Mucosa of stomach (tissue), 1 donor: Measurements from ENCODE around the gene C1QL4.
"Not testable (repeated sequence)": the region's sequence is repeated elsewhere in the genome, so short reads cannot be mapped to it uniquely, and the experiment has no call there.

Experiments used
- H3K27me3 ChIP-seq: one replicate; pipeline ENCODE4 v1.7.0; 2013; ENCODE audit warnings: mild to moderate bottlenecking, low read length; ENCODE audit not compliant: control insufficient read depth, insufficient read depth
- H3K36me3 ChIP-seq: one replicate; pipeline ENCODE4 v1.7.0; 2013; ENCODE audit warnings: low read length; ENCODE audit not compliant: control insufficient read depth, insufficient read depth
- H3K4me1 ChIP-seq: one replicate; pipeline ENCODE4 v1.7.0; 2013; ENCODE audit warnings: mild to moderate bottlenecking, low read length; ENCODE audit not compliant: control insufficient read depth, insufficient read depth
- H3K4me3 ChIP-seq: one replicate; pipeline ENCODE4 v1.7.0; 2013; ENCODE audit warnings: low read length
- H3K9ac ChIP-seq: one replicate; pipeline ENCODE4 v1.7.0; 2013; ENCODE audit warnings: mild to moderate bottlenecking, low read length, moderate library complexity
- H3K9me3 ChIP-seq: one replicate; pipeline ENCODE4 v1.7.0; 2013; ENCODE audit warnings: mild to moderate bottlenecking, low read length, moderate library complexity; ENCODE audit not compliant: control insufficient read depth
- donor health status: Pancreatic carcinoma.

Gene C1QL4

DNA sequence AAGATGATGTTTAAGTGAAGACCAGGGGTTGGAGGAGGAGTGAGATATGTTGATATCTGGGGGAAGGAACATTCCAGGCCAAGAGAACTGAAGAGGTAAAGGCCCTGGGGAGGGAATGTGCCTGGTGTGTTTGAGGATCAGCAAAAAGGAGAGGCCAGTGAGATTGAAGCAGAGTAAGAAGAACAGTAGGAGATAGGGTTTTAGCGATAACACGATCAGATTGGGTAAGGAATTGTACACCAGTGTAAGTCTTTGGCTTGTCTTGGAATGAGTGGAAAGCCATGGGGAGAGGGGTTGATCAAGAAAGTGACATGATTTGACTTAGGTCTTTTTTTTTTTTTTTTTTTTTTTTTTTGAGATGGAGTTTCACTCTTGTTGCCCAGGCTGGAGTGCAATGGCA, 9.1 kb downstream of the C1QL4 start:
- H3K27me3 ChIP-seq: peaks cover 12% of the 10 kb centered on the region
- no peaks in the 10 kb centered on the region for H3K36me3 ChIP-seq
- H3K4me3 ChIP-seq: no peak overlapping the region

DNA sequence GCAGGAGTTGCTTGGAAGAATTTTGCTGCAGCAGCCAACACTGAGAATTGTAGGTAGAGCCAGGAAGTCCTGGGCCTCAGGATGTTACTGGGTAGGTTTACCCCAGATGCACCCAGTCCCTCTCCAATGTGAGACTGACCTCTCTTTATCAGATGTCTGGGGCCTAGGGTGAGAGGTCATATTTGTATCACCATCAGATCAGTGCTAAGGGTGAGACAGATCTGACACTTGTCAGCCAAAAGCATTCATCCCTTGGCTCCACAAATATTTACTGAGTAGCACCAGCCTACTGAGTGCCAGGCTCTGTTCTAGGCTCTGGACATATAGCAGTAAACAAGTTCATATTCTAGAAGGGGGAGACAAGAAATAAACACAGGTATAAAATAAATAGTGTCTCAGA, 9.6 kb downstream of the C1QL4 start:
- Histone ChIP-seq H3K4me3 (no peak overlapping the region), H3K36me3 (no peaks in the 10 kb centered on the region), H3K9ac (no peak overlapping the region), H3K27me3 (peaks cover 9% of the 10 kb centered on the region), H3K4me1 (peaks cover 15% of the 10 kb centered on the region), H3K9me3 (no peaks in the 10 kb centered on the region)

More for the DNA sequence above, 9.1 kb downstream of the C1QL4 start:
- no peaks in the 10 kb centered on the region for H3K9me3 ChIP-seq
- H3K4me1 ChIP-seq: peaks cover 15% of the 10 kb centered on the region
- H3K9ac ChIP-seq: no peak overlapping the region

DNA sequence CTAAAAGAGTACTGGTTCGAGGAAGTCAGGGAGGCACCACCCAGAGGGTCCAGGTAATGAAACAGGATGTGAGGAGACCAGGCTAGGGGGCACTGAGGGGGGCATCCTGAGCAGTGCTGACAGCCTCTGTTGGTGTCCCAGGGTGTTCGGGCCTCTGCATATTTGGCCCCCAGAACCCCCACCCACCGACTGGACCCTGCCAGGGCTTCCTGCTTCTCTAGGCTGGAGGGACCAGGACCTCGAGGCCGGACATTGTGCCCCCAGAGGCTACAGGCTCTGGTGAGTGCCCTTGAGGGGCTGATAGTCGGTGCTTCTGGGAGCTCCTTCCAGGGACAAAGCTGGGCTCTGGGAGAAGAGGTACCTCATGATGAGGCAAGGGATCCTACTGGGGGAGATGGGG, 11.4 kb downstream of the C1QL4 start:
- H3K27me3 ChIP-seq: no peaks in the 10 kb centered on the region
- no peaks in the 10 kb centered on the region for H3K9me3 ChIP-seq
- H3K4me3 ChIP-seq: no peak overlapping the region
- H3K4me1 ChIP-seq: peaks cover 7% of the 10 kb centered on the region
- no peak overlapping the region for H3K9ac ChIP-seq
- no peaks in the 10 kb centered on the region for H3K36me3 ChIP-seq

DNA sequence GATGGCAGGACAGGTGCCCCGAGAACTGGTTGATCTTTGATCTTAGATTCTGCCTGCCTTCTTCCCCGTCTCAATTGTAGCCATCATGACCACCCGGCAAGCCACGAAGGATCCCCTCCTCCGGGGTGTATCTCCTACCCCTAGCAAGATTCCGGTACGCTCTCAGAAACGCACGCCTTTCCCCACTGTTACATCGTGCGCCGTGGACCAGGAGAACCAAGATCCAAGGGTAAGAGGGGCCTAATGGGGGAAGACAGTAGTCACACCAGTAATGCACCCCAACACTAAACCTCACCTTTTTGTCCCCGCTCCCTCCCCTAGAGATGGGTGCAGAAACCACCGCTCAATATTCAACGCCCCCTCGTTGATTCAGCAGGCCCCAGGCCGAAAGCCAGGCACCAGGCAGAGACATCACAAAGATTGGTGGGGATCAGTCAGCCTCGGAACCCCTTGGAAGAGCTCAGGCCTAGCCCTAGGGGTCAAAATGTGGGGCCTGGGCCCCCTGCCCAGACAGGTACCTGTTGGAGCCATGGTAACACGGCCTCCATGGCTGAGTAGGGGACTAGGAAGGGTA, 13.4 kb downstream of the C1QL4 start:
- no peaks in the 10 kb centered on the region for H3K27me3 ChIP-seq
- H3K9ac ChIP-seq: peak overlapping the region; percentile 67
- H3K9me3 ChIP-seq: no peaks in the 10 kb centered on the region
- peaks cover 7% of the 10 kb centered on the region for H3K4me1 ChIP-seq
- H3K36me3 ChIP-seq: no peaks in the 10 kb centered on the region
- peak overlapping the region; percentile 34 for H3K4me3 ChIP-seq

DNA sequence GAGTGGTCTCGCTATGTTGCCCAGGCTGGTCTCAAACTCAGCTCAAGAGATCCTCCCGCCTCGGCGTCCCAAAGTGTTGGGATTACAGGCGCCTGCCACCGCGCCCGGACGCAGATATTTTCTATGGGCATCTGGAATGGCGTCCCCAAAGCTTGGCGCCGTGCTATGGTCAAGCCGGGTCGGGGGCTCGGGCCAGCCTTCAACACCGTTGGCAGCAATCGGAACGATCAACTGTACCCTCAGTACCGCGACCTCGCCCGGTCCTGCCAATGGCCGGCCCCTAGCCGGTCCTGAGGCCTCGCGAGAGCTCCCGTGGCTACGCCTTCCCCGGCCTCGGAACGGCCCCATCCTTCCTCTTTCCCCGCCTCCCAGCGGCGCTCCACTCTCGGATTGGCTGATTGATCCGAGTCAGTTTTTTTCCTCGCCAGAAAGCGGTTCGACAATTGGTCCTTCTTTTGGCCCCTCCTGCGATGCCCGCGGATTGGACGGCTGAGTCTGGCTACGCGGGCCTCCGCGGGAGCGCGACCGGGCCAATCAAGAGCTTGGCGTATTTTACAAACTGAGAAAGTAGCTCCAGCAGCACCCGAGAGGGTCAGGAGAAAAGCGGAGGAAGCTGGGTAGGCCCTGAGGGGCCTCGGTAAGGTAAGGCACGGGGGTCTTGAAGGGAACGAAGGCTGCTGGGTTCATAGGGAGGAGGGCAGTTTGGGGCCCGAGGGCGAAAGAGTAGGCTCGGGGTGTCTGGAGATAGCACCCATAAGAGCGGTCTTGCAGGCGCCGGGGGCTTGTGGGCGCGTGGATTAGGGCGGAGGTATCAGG, 14.1 kb downstream of the C1QL4 start, which contains the start of gene TROAP:
Gene TROAP (plus strand): TSS at position 548 of the 816 bp plus-strand sequence. CDS start 354 bp downstream, outside the sequence.
- Histone ChIP-seq H3K27me3 (no peaks in the 10 kb centered on the region), H3K4me1 (peaks cover 7% of the 10 kb centered on the region), H3K36me3 (no peaks in the 10 kb centered on the region), H3K9me3 (no peaks in the 10 kb centered on the region), H3K9ac (peak within 1 kb of the TSS; percentile 74), H3K4me3 (peak within 1 kb of the TSS; percentile 37)

DNA sequence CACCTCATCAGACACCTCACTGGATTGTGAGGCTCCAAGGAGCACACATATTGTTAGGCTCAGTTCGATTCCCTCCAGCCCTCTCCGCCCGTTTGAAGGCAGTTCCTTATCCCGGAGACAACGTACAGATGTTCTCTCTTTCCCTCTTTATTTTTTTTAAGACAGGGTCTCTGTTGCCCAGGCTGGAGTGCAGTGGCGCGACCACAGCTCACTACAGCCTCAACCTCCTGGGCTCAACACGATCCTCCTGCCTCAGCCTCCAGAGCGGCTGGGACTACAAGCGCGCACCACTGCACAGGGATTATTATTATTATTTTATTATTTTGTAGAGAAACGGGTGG, 14.7 kb downstream of the C1QL4 start:
- Histone ChIP-seq H3K9ac (peak overlapping the region; percentile 74), H3K4me3 (peak overlapping the region; percentile 37), H3K9me3 (no peaks in the 10 kb centered on the region), H3K4me1 (peaks cover 7% of the 10 kb centered on the region), H3K36me3 (no peaks in the 10 kb centered on the region), H3K27me3 (no peaks in the 10 kb centered on the region)

DNA sequence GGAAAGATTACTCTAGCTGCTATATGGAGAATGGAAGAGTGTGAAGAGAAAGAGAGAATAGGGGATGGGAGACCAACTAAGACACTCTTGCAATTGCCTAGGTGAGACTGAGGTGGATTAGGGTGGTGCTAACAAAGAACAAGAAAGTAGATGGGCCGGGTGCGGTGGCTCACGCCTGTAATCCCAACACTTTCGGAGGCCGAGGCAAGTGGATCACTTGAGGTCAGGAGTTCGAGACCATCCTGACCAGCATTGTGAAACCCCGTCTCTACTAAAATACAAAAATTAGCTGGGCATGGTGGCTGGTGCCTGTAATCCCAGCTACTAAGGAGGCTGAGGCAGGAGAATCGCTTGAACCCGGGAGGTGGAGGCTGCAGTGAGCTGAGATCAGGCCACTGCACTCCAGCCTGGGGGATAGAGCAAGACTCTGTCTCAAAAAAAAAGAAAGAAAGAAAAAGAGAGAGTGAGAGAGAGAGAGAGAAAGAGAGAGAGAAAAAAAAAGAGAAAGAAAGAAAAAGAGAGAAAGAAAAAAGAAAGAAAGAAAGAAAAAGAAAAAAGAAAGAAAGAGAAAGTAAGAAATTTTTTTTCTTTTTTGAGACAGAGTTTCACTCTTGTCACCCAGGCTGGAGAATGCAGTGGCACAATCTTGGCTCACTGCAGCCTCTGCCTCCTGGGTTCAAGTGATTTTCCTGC, 16.4 kb downstream of the C1QL4 start:
- not testable (repeated sequence) for H3K9me3 ChIP-seq, H3K4me1 ChIP-seq, H3K27me3 ChIP-seq, H3K4me3 ChIP-seq, H3K36me3 ChIP-seq, H3K9ac ChIP-seq

DNA sequence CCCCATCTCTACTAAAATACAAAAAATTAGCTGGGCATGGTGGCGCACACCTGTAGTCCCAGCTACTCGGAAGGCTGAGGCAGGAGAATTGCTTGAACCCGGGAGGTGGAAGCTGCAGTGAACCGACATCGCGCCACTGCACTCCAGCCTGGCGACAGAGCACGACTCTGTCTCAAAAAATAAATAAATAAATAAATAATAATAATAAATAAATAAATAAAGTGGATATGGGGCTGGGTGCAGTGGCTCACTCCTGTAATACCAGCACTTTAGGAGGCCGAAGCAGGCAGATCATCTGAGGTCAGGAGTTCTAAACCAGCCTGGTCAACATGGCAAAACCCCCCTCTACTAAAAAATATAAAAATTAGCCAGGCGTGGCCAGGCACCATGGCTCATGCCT, 19.9 kb downstream of the C1QL4 start:
- H3K9ac ChIP-seq, H3K36me3 ChIP-seq, H3K4me3 ChIP-seq, H3K27me3 ChIP-seq, H3K4me1 ChIP-seq, H3K9me3 ChIP-seq: not testable (repeated sequence)

DNA sequence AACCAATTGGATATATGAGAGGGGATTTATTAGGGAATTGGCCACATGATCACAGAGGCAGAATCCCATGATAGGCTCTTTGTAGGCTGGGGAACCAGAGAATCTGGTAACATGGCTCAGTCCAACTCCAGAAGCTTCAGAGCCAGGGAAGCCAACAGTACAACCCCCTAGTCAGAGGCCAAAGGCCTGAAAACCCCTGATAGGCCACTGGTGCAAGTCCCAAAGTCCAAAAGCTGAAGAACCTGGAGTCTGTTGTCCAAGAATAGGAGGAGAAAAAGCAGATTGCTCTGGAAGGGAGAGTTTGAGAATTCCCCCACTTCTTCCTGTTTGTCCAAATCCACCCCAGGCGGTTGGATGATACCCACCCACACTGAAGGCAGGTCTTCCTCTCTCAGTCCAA, 22.2 kb downstream of the C1QL4 start:
- H3K4me3 ChIP-seq: no peak overlapping the region
- H3K4me1 ChIP-seq: no peaks in the 10 kb centered on the region
- no peak overlapping the region for H3K9ac ChIP-seq
- no peaks in the 10 kb centered on the region for H3K27me3 ChIP-seq
- no peaks in the 10 kb centered on the region for H3K9me3 ChIP-seq
- H3K36me3 ChIP-seq: no peaks in the 10 kb centered on the region

DNA sequence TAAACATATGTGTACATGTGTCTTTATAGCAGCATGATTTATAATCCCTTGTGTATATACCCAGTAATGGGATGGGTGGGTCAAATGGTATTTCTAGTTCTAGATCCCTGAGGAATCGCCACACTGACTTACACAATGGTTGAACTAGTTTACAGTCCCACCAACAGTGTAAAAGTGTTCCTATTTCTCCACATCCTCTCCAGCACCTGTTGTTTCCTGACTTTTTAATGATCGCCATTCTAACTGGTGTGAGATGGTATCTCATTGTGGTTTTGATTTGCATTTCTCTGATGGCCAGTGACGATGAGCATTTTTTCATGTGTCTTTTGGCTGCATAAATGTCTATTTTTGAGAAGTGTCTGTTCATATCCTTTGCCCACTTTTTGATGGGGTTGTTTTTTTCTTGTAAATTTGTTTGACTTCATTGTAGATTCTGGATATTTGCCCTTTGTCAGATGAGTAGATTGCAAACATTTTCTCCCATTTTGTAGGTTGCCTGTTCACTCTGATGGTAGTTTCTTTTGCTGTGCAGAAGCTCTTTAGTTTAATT, 26.5 kb downstream of the C1QL4 start:
- not testable (repeated sequence) for H3K36me3 ChIP-seq, H3K4me3 ChIP-seq, H3K9ac ChIP-seq, H3K4me1 ChIP-seq, H3K27me3 ChIP-seq, H3K9me3 ChIP-seq

DNA sequence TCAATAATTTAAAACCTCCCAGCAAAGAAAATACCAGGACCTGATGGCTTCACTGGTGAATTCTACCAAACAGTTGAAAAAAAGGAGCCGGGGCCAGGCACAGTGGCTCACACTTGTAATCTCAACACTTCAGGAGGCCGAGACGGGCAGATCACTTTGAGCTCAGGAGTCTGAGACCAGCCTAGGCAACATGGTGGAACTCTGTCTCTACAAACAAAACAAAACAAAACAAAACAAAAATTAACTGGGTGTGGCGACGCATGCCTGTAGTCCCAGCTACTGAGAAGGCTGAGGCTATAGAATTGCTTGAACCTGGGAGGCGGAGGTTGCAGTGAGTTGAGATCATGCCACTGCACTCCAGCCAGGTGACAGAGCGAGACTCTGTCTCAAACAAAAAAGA, 27.6 kb downstream of the C1QL4 start:
- Histone ChIP-seq H3K9ac (no peak overlapping the region), H3K4me1 (no peaks in the 10 kb centered on the region), H3K9me3 (no peaks in the 10 kb centered on the region), H3K4me3 (no peak overlapping the region), H3K36me3 (no peaks in the 10 kb centered on the region), H3K27me3 (no peaks in the 10 kb centered on the region)
